Stimulated activated CD4-positive, alpha-beta T cell treated with anti-CD3 and anti-CD28 coated beads, TNF-alpha, amount 100 ng/mL, for 4 hours (primary cell): ENCODE measurements around the gene TMEM259.

ENCODE experiments used
- DNase-seq, 3 experiments: peaks; one replicate each; pipeline ENCODE4 v3.0.0-alpha.2; 2020; ENCODE audit warnings: low read depth in 3 of 3

Gene TMEM259

DNA sequence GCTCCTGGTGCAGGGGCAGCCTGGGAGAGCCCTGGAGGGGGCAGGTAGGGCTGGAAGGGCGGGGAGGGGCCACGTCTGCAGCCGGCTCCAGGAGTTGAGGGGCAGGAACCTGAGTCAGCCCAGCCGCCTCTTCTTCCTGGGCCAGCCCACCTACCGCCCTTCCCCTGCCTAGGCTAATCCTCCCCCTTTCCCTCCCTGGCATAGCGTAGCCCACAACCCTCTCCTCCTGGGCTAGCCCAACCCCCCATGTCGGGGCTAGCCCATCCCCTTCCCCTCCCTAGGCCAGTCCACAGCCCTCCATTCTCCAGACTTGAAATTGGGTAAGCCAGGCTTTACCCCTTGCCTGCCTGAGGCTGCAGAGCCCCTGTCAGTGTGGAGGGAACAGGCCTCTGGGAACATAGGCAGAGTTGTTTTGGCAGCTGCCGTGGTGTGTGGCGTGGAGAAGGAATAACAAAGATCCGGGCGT is 57.4 kb downstream of the TMEM259 start:
- no peak for DNase-seq

DNA sequence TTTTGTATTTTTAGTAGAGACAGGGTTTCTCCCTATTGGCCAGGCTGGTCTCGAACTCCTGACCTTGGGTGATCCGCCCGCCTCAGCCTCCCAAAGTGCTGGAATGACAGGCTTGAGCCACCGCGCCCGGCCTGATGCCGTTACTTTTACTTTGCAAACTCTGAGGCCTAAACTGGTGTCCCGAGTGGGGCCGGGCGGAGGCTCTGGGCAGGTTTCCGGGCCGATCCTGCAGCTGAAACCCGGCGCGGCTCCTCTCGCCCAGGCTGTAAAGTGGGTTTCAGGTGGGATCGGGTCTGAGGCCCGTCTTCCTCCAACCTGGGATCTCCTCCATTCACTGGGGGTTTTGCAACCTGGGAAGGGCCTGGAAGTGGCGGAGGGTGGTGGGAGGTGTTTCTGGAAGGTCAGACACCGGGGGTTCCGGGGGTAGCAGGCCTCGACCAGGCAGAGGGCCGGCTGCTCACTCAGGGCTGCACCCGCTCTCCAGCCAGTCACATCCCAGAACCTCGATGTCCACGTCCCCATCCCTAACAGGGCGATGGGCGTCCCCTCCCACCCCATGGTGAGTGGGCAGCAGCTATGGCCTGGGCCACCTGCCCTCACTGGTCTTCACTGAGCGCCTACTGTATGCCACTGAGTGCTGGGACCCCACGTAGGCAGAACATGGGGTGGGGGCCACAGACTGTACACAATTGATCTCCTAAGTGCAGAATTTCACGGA is 58.1 kb downstream of the TMEM259 start:
- no peak for DNase-seq

DNA sequence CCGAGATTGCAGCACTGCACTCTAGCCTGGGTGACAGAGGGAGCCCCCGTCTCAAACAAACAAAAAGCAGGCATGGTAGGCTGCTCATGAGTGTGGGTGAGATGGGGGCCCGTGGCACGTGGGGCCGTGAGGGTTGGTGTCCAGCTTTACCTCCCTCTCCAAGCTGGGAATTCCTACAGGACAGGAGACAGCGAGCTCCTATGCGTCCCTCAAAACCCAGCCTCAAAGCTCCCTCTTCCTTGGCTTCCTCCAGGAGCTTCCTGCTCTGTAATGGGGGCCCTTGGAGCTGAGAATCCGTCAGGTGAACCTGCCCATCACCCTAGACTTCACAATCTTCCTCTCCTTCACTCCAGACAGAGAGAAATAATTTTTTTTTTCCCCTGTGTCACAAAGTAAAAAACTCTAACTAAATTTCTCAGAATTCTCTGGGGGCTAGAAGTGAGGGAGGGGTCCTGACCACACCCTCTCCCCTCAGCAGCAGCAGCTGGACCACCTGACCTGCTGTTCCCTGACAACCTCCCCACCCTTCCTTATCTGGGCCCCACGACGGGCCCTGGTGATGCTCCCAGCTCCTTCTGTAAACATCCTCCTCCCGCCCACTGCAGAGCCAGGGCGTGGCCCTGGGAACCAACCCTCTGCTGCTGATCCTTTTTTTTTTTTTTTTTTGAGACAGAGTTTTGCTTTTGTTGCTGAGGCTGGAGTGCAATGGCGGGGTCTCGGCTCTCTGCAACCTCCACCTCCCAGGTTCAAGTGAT is 58.9 kb downstream of the TMEM259 start:
- no peak for DNase-seq

DNA sequence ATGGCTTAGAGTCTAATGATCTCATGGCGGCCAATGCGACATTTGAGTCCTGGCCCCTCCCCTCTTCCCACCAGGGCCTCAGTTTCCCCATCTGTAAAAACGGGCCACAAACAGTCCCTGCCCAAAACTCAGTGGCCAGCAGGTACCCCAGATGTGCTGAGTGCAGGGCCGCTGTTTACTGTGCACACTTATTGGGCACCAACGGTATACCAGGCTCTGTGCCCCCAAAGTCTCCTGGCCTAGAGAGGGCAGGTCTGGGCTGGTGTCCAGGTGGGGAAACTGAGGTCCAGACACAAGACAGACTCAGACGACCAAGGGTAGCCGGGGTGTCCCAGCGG is 60.4 kb downstream of the TMEM259 start:
- DNase-seq = no peak

DNA sequence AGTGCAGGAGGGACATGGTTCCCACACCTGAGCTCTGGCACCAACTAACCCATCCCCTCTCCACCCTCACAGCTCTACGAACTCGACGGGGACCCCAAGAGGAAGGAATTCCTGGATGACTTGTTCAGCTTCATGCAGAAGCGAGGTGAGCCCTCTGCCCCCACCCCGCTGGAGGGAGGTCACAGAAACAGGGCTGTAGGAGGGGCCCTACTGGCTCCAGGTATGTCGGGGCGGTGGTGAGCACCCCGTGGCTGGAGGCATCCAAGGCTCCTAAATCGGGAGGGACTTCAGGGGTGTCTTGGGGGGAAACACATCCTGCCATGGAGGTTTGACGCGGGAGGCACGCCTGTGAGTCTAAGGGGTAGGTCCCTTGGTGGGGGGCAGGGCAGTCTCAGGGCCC is 60.9 kb downstream of the TMEM259 start:
- no peak for DNase-seq
